Suprapubic skin (tissue), 4 donors: ENCODE data around the gene TTLL5.

Experiments used
- POLR2A ChIP-seq, 2 donors: fragments of 450-650 bp; IDR thresholded peaks; one replicate each; pipeline ENCODE4 v1.6.1; 2017; ENCODE audit warnings: antibody characterized with exemption in 2 of 2, mild to moderate bottlenecking in 2 of 2, moderate library complexity in 2 of 2
- POLR2AphosphoS5 ChIP-seq, 3 donors: sonication (generic); formaldehyde crosslinking; IDR thresholded peaks; one replicate each; pipeline ENCODE4 v1.6.1; 2017; ENCODE audit warnings: antibody characterized with exemption in 3 of 3
- TF ChIP-seq, protein P1 (sequence below), 2 donors: fragments of 200-600 bp in 1 of 2; fragments of 450-650 bp in 1 of 2; sonication (generic) in 1 of 2; IDR thresholded peaks; one replicate each; pipeline ENCODE4 v1.5.1; 2016 to 2019; ENCODE audit warnings: antibody characterized with exemption in 2 of 2, mild to moderate bottlenecking in 1 of 2, moderate library complexity in 1 of 2

DNA sequence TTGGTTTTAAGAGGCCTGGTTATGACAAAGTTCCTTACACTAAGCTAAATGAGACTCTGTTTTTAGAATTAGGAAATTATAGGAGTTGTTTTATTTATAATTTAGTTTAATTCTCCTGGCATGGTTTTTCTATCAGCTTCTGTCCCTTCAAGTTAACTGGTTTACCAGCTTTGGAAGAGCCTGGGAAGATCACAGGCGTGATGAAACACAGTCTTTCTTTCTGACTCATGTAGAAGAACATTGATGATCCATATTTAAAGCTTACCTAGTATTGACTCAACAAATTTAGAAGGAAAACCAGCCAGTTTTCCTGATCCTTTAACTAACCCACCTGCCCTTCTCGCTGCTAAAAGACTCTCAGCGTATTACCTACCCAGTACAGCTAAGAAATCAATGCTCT is 165.6 kb downstream of the TTLL5 start:
- TF ChIP-seq POLR2AphosphoS5 (IDR thresholded peaks at IDR 0.05) (no peak), POLR2A (IDR thresholded peaks at IDR 0.05) (no peak)
- TF ChIP-seq, protein P1, sequence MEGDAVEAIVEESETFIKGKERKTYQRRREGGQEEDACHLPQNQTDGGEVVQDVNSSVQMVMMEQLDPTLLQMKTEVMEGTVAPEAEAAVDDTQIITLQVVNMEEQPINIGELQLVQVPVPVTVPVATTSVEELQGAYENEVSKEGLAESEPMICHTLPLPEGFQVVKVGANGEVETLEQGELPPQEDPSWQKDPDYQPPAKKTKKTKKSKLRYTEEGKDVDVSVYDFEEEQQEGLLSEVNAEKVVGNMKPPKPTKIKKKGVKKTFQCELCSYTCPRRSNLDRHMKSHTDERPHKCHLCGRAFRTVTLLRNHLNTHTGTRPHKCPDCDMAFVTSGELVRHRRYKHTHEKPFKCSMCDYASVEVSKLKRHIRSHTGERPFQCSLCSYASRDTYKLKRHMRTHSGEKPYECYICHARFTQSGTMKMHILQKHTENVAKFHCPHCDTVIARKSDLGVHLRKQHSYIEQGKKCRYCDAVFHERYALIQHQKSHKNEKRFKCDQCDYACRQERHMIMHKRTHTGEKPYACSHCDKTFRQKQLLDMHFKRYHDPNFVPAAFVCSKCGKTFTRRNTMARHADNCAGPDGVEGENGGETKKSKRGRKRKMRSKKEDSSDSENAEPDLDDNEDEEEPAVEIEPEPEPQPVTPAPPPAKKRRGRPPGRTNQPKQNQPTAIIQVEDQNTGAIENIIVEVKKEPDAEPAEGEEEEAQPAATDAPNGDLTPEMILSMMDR (IDR thresholded peaks at IDR 0.05), result no peak
